Panc1 (cell line): ENCODE data around the gene DHX8.

ENCODE experiments used
- CTCF ChIP-seq: fragments of 450-650 bp; IDR thresholded peaks from 2 replicates; pipeline ENCODE4 v1.5.1; 2017; ENCODE audit warnings: mild to moderate bottlenecking
- SIN3A ChIP-seq: IDR thresholded peaks from 2 replicates; pipeline ENCODE4 v1.6.1; 2012; ENCODE audit warnings: low read depth, mild to moderate bottlenecking, low read length, moderate library complexity, borderline replicate concordance; ENCODE audit not compliant: insufficient read depth

DNA sequence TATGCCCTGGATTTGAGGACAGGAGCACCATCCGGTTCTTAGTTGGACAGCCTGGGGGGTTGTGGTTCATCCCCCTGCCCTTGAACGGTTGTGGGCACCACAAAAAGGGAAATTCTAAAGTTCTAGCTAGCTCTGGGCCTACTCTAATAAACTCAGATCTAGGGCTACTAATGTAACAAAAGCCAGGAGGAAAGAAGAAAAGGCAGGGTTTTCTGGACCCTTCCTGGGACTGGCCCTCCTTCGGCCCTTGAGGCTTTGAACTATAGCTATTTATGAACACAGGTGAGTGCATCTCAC, 47.3 kb downstream of the DHX8 start:
- TF ChIP-seq CTCF (no peak), SIN3A (no peak)
